Dermis blood vessel endothelial cell (primary cell): ENCODE data around the gene LRRFIP1. TPM values are rescaled to one million over a fixed set of nuclear protein-coding genes. Genes with fewer than 3 reads are reported as not detected.
A peak's percentile ranks its signal among the peaks of the same experiment; 100 is the strongest.

ENCODE experiments used
- DNase-seq: peaks from one replicate; pipeline ENCODE4 v3.0.0; 2010
- total RNA-seq: library from RNA; depleted of rRNA; stranded (reverse); fragments of >200 nt; gene quantifications from 2 replicates; pipeline ENCODE4 v1.2.3, GENCODE V29; 2014

Gene LRRFIP1
- total RNA-seq, 1 donor from 2014 or later, result 198 TPM

DNA sequence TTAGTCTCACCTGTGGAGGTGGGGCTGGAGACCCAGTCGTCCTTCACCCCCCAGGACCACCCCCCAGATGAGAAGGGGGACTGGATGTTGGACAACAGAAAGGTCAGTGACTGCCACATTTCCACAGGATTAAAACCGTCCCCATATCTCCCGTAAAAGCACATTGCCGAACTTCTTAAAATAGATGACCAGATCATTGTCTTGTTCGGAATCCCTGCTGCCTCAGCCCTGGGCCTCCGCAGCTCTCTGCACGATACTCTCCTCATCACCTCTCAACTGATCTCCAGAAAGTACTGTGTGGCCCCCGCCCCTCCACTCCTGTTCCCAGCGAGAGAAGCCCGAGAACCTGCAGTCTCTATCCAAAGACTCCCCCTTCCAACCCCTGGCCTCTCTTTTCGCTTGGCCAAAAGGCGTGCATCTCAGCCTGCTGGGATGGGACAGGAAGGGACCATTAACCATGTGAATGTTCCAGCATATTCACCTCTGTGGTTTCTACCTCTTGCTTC lies 13.2 kb downstream of the LRRFIP1 start:
- DNase-seq, result no peak

GRCh38 chr2:237642038-237642734 lies 14.8 kb downstream of the LRRFIP1 start:
- DNase-seq, result no peak

- no peak for DNase-seq
These were observed 15.7 kb downstream of the LRRFIP1 start for GRCh38 chr2:237643066-237643465.

DNA sequence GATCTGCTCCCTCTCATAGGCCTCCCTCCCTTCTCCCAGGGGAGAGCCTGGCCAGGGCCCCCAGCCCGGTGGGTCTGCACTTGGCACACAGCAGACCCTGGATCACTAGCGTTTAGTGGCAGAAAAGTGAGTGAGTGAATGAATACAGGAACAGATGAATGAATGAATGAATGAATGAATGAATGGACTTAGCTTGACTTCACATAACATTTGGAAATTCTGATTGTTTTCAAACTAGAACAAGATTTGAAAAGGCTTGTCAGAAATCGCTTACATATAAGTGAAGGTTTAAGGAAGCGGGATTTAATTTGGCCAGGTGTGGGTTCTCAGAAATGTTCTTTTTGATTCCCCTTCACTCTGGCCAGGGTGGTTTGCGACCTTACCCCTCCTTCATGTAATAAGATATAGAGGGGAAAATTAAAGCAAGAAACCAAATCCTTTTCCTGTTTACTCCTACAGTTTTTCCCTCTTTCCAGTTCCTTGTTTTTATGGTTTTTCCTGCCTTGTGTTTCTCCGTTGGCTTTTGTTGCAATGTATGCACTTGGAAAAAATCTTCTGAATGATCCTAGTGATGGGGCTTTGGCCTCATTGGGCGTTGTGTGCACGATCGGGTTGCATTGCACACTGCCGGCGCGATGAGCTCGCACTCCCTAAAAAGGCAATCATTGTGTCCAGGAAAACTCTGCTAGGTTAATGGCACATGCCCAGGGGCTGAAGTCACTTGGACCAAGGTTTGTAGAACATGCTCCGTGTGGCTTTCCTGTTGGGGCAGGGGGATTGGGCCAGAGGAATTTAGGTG lies 16.4 kb downstream of the LRRFIP1 start:
- DNase-seq, result no peak

DNA sequence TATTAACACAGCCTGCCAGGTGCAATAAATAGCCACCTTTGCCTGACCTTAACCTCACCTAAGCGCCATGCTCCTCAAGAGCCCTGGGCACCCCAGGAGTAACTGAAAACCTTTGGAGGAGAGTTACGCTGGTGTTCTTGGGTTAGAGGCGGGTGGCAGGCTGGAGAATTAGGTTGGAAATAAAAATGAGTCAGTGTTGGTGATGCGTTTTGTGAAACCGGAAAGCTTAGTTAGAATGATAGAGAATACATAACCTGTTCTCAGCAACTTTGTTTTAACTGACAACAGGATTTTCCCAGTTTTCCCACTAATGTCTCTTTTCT lies 17.0 kb downstream of the LRRFIP1 start:
- DNase-seq, result no peak

GRCh38 chr2:237645261-237645660 lies 17.9 kb downstream of the LRRFIP1 start:
- DNase-seq, result no peak

GRCh38 chr2:237647176-237648015 lies 20.0 kb downstream of the LRRFIP1 start:
- no peak for DNase-seq

DNA sequence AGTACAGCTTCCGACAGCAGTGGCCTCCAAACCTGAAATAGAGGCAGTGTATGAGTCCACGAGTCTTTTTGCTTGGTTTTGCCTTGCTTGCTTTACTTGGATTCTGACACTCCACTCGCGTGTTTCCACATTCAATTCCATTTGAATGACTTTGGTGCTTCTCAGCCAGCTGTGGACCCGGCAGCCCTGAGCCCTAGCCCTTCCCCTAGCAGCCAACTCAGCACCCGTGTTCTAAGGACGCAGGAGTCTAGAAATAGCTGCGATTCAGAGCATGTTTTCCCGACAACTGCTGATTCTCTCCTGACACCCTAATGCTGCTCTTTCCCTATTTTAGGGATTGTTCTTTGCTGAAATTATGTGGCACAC lies 20.6 kb downstream of the LRRFIP1 start:
- DNase-seq, result no peak

DNA sequence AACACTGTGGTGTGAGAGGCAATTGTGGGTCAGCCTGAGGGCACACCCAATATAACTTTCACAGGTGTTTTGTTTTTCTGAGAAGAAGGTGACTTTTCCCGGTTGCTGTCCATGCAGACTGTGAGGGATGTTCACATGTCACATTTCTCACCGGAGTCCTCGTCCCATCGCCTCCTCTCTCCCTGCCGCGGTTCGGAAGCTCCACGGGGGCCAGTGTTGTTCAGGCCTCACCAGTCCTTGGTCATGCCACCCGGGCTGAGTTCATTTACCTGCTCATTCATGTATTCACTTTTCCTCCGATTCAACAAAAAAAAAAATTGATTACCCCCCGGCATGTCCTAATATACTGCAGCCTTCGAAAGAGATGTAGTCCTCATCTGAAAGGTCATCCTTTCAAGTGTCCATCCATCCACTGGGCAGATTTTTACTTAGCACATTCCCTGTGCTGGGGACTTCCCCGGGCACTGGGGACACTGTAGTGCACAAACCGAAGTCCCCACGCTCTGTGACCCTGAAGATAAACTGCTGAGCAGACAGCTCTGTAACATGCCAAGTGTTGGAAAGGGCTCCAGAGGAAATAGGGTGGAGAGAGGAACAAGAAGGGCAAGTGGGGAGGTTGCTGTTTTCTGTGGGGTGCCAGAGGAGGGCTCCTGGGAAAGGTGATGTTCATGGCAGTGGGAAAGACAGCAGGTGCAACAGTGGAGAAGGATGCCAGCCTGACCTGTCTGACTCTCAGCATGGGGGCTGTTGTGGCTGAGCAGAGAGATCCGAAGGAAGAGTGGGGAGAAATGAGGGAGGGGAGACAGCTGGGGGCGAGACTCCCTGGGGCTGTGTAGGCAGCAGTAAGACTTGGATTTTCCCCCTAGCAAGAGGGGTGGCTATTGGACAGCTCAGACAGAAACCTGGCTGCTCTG lies 22.4 kb downstream of the LRRFIP1 start:
- DNase-seq, result no peak

DNA sequence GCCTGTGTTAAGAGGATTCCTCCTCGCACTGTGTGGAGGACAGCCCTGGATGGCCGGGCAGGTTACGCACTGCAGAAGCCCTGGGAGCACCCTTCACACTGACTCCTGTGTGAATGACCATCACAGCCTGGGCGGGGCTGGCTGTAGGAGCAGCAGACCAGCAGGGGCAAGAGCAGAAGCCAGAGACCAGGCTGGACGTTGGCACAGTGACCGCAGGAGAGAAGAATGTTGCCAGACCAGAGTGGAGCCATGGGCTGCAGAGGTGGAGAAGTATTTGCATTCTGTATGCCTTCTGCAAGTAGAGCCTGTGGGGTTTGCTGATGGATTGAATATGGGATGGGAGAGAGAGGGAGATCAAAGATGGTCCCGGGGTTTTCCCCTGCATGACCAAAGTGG lies 23.1 kb downstream of the LRRFIP1 start:
- no peak for DNase-seq

GRCh38 chr2:237651761-237652160 lies 24.4 kb downstream of the LRRFIP1 start:
- DNase-seq, result no peak

DNA sequence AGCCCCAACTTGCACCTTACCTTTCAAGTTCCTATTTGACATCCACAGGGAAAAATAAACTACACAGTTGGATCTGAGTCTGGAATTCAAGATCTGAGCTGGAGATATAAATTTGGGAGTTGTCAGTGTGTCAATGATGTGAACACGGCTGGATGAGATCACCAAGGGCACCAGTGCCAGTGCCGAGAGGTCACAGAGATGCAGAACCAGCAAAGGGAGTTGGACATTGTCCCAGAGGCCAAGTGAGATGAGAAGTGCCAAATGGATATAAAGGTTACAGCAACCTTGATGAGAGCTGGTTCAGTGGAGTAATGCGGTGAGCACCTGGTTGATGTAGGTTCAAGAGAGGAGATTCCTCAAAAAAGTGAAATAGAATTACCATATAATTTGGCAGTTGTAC lies 24.8 kb downstream of the LRRFIP1 start:
- DNase-seq, result no peak

GRCh38 chr2:237652854-237653253 lies 25.5 kb downstream of the LRRFIP1 start:
- no peak for DNase-seq

- DNase-seq, result no peak
These were observed 26.6 kb downstream of the LRRFIP1 start for GRCh38 chr2:237653776-237654558.

GRCh38 chr2:237657063-237657462 lies 29.7 kb downstream of the LRRFIP1 start:
- DNase-seq, result no peak

DNA sequence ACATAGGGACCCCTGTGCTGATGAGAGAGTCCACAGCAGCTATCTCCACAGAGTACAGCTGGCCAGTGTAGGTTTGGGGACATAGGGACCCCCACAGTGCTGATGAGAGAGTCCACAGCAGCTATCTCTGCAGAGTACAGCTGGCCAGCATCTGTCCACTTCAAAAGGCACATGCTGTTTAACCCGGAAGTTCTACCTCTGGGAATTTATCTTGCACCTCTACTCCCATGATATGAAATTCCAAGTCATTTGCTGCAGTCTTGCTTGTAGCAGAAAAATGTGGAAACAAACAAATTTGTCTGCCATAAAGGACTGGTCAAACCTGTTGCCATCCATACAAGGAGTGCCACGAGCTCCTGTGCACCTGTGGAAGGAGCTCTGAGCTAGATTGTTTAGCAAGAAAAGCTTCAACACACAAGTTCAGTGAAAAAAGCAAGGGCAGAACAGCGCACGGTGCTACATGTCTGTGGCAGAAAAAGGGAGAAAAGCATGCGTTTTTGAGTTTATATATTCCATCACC lies 33.1 kb downstream of the LRRFIP1 start:
- DNase-seq, result no peak

GRCh38 chr2:237661270-237661669 lies 33.9 kb downstream of the LRRFIP1 start:
- no peak for DNase-seq

- no peak for DNase-seq
These were observed 34.5 kb downstream of the LRRFIP1 start for GRCh38 chr2:237661799-237662328.

DNA sequence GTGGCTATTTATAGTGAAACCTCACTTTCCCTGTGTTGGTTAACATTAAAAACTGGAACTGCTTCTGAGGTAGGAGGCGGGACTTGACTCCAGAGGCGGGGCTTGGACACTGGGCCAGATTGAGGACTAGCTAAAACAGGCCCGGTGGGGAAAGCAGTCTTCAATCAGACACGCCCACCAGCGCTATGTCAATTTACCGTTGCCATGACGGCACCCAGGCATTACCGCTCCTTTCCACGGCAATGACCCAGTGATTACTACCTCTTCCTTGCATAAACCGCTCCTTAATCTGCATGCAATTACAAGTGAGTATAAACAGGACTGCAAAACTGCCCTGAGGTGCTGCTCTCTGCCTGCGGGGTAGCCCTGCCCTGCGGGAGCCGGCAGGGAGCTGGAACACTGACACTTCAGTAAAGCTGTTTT lies 35.3 kb downstream of the LRRFIP1 start:
- peak; percentile 71 for DNase-seq

DNA sequence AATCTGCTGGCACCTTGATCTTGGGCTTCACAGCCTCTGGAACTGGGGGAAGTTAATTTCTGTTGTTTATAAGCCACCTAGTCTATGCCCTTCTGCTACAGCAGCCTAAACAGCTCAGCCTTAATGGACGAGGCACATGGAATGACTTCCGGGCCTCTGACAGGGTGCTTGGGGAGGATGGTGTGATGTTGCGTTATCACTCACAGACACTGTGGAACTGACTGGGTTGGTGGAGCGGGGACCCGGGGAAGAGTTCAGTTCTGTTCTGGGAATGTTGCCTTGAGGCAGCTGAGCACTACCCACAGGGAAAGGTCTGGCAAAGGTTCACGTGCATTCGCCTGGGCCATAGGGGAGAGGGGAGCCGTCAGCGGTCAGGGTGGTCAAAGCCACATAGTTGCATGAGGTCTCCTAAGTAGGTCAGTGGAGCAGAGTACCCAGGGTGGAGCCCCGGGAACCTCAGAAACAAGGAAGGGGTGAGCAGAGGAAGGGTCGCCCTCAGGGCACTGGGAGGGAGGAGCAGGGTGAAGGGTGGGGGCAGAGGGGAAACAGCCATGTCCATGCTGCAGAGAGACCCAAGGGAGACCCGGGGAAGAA lies 36.2 kb downstream of the LRRFIP1 start:
- no peak for DNase-seq
